ENCODE results near the gene MFSD11.
"Not testable (repeated sequence)": the region's sequence is repeated elsewhere in the genome, so short reads cannot be mapped to it uniquely, and the experiment has no call there.

MFSD11 gene

DNA sequence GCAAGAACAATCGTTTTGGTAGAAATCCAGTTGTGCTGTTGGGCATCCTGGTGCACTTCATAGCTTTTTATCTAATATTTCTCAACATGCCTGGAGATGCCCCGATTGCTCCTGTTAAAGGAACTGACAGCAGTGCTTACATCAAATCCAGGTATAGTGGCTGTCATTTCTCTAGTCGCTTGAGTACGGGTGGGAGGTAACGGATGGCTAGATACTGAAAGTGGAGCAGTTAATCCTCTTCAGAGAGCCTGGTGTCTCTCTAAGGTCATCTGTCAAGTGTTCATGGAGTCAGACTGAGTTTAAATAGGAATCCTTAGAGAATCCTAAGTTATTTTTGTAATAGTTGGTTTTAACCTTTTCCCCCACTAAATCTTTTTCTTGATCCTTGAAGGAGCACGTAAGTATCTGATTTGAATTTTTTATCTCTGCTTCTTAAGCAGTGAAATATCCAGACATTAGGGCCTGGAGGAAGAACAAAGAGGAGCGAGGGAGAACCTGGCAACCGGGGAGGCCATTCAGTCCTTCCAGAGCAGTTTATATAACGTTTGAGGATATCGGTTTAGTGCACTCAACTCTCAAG is 37.2 kb downstream of the MFSD11 start:
- no peak for TF ChIP-seq CTCF (IDR thresholded peaks at IDR 0.05; ENCODE audit: extremely low read depth, insufficient read depth, missing control alignments)
- no peak for DNase-seq (ENCODE audit: low spot score)
- in situ Hi-C loops (cut with MboI; ENCODE audit: low pct_unique_long_range_greater_than_20kb, low sequenced_read_pairs, unreplicated experiment) = no loop called here

- DNase-seq (ENCODE audit: low spot score) = no peak
- peak; percentile 8 for TF ChIP-seq CTCF (IDR thresholded peaks at IDR 0.05; ENCODE audit: extremely low read depth, insufficient read depth, missing control alignments)
- in situ Hi-C loops (cut with MboI; ENCODE audit: low pct_unique_long_range_greater_than_20kb, low sequenced_read_pairs, unreplicated experiment) = no loop called here
These were observed 43.4 kb downstream of the MFSD11 start for GRCh38 chr17:76781056-76781982.

DNA sequence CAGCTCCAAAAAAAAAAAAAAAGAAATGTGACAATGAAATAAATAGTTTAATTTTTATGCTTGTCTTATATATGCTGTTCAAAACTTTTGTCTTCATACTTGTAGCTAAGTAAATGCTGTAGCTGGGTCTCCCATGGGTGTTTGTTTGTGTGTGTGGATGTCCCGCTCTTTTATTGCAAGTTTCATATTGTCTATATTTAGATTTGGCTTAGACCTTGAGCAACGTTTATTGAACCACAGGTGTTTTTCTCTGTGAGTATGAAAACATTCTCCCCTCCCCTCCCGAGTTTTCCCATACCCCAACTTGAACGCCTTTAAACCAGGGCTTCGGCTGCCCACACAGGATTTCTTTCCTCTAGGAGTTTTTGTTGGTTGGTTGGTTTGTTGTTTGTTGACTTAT is 45.2 kb downstream of the MFSD11 start:
- no peak for TF ChIP-seq CTCF (IDR thresholded peaks at IDR 0.05; ENCODE audit: extremely low read depth, insufficient read depth, missing control alignments)
- DNase-seq (ENCODE audit: low spot score) = peak; percentile 29
- in situ Hi-C loops (cut with MboI; ENCODE audit: low pct_unique_long_range_greater_than_20kb, low sequenced_read_pairs, unreplicated experiment) = no loop called here

- DNase-seq (ENCODE audit: low spot score) = no peak
- in situ Hi-C loops (cut with MboI; ENCODE audit: low pct_unique_long_range_greater_than_20kb, low sequenced_read_pairs, unreplicated experiment) = no loop called here
- TF ChIP-seq CTCF (IDR thresholded peaks at IDR 0.05; ENCODE audit: extremely low read depth, insufficient read depth, missing control alignments) = no peak
These were observed 47.0 kb downstream of the MFSD11 start for GRCh38 chr17:76784926-76785325.

DNA sequence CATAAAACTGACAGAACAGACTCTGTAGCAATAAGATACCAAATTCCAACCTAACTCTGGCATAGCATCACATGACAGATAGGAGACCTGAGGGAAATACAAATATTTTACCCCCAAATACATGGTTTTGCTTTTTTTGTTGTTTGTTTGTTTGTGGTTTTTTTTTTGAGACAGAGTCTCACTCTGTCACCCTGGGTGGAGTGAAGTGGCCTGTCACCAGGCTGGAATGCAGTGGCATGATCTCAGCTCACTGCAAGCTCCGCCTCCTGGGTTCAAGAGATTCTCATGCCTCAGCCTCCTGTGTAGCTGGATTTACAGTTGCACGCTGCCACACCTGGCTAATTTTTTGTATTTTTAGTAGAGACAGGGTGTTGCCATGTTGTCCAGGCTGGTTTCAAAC is 49.9 kb downstream of the MFSD11 start:
- in situ Hi-C loops (cut with MboI; ENCODE audit: low pct_unique_long_range_greater_than_20kb, low sequenced_read_pairs, unreplicated experiment); DNase-seq (ENCODE audit: low spot score): not testable (repeated sequence)

- in situ Hi-C loops (cut with MboI; ENCODE audit: low pct_unique_long_range_greater_than_20kb, low sequenced_read_pairs, unreplicated experiment) = no loop called here
- no peak for DNase-seq (ENCODE audit: low spot score)
- no peak for TF ChIP-seq CTCF (IDR thresholded peaks at IDR 0.05; ENCODE audit: extremely low read depth, insufficient read depth, missing control alignments)
These were observed 51.4 kb downstream of the MFSD11 start for GRCh38 chr17:76789235-76789788.
